Spleen (tissue), 11 donors: ENCODE data around the gene TMEM38B. TPM values are rescaled to one million over a fixed set of nuclear protein-coding genes. Genes with fewer than 3 reads are reported as not detected.
"Not testable (repeated sequence)": the region's sequence is repeated elsewhere in the genome, so short reads cannot be mapped to it uniquely, and the experiment has no call there.

Experiments used
- DNase-seq: peaks from one replicate; pipeline ENCODE4 v3.0.0-alpha.2; 2020
- H3K27ac ChIP-seq, 8 donors: fragments of 200-600 bp; sonication (generic) in 7 of 8; 1 replicate in 4 of 8; 2 replicates in 4 of 8; pipeline versions ENCODE4 v1.5.0 to v1.8.0; 2016 to 2021; ENCODE audit warnings: inconsistent platforms in 4 of 8, mild to moderate bottlenecking in 4 of 8, moderate library complexity in 1 of 8
- H3K27me3 ChIP-seq, 7 donors: fragments of 200-600 bp; sonication (generic) in 6 of 7; replicated peaks in 1 of 7; 1 replicate in 4 of 7; 2 replicates in 3 of 7; pipeline versions ENCODE4 v1.5.0 to v1.8.0; 2016 to 2021; ENCODE audit warnings: inconsistent platforms in 3 of 7, mild to moderate bottlenecking in 1 of 7
- H3K36me3 ChIP-seq, 6 donors: fragments of 200-600 bp; sonication (generic) in 5 of 6; 1 replicate in 4 of 6; 2 replicates in 2 of 6; pipeline versions ENCODE4 v1.5.0 to v1.8.0; 2016 to 2021; ENCODE audit warnings: inconsistent platforms in 2 of 6
- H3K4me1 ChIP-seq, 6 donors: fragments of 200-600 bp; sonication (generic) in 5 of 6; 1 replicate in 3 of 6; 2 replicates in 3 of 6; pipeline versions ENCODE4 v1.5.0 to v1.8.0; 2016 to 2021; ENCODE audit warnings: inconsistent platforms in 3 of 6
- H3K4me3 ChIP-seq, 8 donors: fragments of 200-600 bp; sonication (generic) in 7 of 8; 1 replicate in 4 of 8; 2 replicates in 4 of 8; pipeline versions ENCODE4 v1.5.0 to v1.8.0; 2016 to 2021; ENCODE audit warnings: inconsistent platforms in 4 of 8, mild to moderate bottlenecking in 4 of 8, moderate library complexity in 2 of 8
- H3K9me3 ChIP-seq, 8 donors: fragments of 200-600 bp; sonication (generic) in 7 of 8; 1 replicate in 4 of 8; 2 replicates in 4 of 8; pipeline versions ENCODE4 v1.5.0 to v1.8.0; 2016 to 2021; ENCODE audit warnings: inconsistent platforms in 4 of 8
- POLR2A ChIP-seq, 3 donors: fragments of 450-650 bp; IDR thresholded peaks; one replicate each; pipeline ENCODE4 v1.5.1; 2017; ENCODE audit warnings: antibody characterized with exemption in 3 of 3, mild to moderate bottlenecking in 1 of 3
- POLR2AphosphoS5 ChIP-seq, 3 donors: sonication (generic); formaldehyde crosslinking; IDR thresholded peaks; one replicate each; pipeline ENCODE4 v1.5.1; 2017; ENCODE audit warnings: antibody characterized with exemption in 3 of 3
- WGBS, 5 donors: extraction: QIAGEN DNeasy Blood & Tissue Kit in 3 of 5; methylation state at CpG; one replicate each; pipeline versions ENCODE4 v1.1.5 to v1.1.7; 2013 to 2018; 5-methylcytosine and 5-hydroxymethylcytosine counted together
- intact Hi-C: fragments of 100-400 bp; cut with DNase I; formaldehyde crosslinking; loops from one replicate; pipeline ENCODE4 v1.15.0; 2023; ENCODE audit warnings: low total_unique reads
- polyA plus RNA-seq, 3 donors: library from polyadenylated mRNA; stranded (reverse); fragments of 200-250 nt; gene quantifications; one replicate each; pipeline ENCODE4 v1.2.1, GENCODE V29; 2013
- total RNA-seq, 7 donors: library from RNA; depleted of rRNA in 3 of 7; stranded (reverse); fragments of >200 nt in 3 of 7; fragmentation: NEBNext Ultra II Directional in 4 of 7; extraction: Animal tissue kit (Norgen Biotek cat#: 25700) in 4 of 7; gene quantifications; one replicate each; pipeline versions ENCODE4 v1.1.0 to v1.2.1, GENCODE V29; 2016 to 2021
- TF ChIP-seq, protein P1 (sequence below), 11 experiments: fragments of 200-600 bp in 7 of 11; fragments of 450-650 bp in 4 of 11; sonication (generic) in 4 of 11; IDR thresholded peaks in 8 of 11; conservative IDR thresholded peaks in 3 of 11; 1 replicate in 7 of 11; 2 replicates in 4 of 11; pipeline versions ENCODE4 v1.4.0 to v1.8.0; 2016 to 2021; ENCODE audit warnings: antibody characterized with exemption in 11 of 11, inconsistent platforms in 4 of 11, mild to moderate bottlenecking in 1 of 11
- donor health status: healthy with polysubstance abuse.
- donor health status: DM: no; HTN: no; CAD: no; lungs with moderate emphysema.
- donor health status: DM: no; HTN: no; CAD: no.
- donor health status: Bipolar disorder and iron deficiency.
- donor health status: healthy.
- donor health status: DM: no; HTN: no; CAD: no.
- donor health status: DM: yes; HTN: yes; CAD: no.

The TMEM38B gene
- total and polyA plus RNA-seq, 10 donors: 3.1 to 12.1 (median 8.3) TPM

DNA sequence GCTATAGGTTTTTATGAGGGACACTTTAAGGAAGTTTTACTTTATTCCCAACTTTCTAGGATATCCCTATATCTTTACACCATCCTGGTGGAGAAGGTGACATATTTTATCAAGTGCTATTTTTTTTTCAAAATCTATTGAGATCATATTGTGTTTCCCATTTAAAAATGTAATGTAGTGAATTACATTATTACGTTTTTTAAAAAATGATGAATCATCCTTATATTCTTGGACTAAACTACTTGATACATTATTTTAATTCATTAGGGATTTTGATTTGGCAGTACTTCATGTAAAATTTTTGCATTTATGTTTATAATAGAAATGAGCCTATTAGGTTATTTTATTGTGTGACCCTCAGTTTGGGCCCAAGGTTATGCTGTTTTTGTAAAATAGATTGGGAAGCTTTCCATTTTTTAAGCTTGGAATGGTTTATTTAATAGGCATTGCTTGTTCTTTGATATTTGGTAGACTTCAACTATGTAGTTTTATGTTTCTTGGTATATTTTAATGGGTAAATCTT, 4.1 kb downstream of the TMEM38B start:
- H3K27me3 ChIP-seq: peaks cover 0 to 5% (median 3%) of the 10 kb centered on the region in 7 donors
- DNase-seq: no peak
- H3K9me3 ChIP-seq: peaks cover 0 to 4% (median 0%) of the 10 kb centered on the region in 8 donors
- peaks cover 0 to 22% (median 16%) of the 10 kb centered on the region in 6 donors for H3K4me1 ChIP-seq
- WGBS, 5 donors: 88 to 98% (median 91%) methylated on average over 1 of the region's 1 CpG
- no peak overlapping the region for H3K4me3 ChIP-seq
- no peak for TF ChIP-seq POLR2AphosphoS5 (IDR thresholded peaks at IDR 0.05)
- no peak for TF ChIP-seq POLR2A (IDR thresholded peaks at IDR 0.05)
- TF ChIP-seq, protein P1, sequence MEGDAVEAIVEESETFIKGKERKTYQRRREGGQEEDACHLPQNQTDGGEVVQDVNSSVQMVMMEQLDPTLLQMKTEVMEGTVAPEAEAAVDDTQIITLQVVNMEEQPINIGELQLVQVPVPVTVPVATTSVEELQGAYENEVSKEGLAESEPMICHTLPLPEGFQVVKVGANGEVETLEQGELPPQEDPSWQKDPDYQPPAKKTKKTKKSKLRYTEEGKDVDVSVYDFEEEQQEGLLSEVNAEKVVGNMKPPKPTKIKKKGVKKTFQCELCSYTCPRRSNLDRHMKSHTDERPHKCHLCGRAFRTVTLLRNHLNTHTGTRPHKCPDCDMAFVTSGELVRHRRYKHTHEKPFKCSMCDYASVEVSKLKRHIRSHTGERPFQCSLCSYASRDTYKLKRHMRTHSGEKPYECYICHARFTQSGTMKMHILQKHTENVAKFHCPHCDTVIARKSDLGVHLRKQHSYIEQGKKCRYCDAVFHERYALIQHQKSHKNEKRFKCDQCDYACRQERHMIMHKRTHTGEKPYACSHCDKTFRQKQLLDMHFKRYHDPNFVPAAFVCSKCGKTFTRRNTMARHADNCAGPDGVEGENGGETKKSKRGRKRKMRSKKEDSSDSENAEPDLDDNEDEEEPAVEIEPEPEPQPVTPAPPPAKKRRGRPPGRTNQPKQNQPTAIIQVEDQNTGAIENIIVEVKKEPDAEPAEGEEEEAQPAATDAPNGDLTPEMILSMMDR (IDR thresholded peaks at IDR 0.05 in 8 of 11, conservative IDR thresholded peaks at IDR 0.05 in 3 of 11): no peak
- no peaks in the 10 kb centered on the region for H3K36me3 ChIP-seq
- no peak overlapping the region for H3K27ac ChIP-seq
- intact Hi-C loops: no loop called here

DNA sequence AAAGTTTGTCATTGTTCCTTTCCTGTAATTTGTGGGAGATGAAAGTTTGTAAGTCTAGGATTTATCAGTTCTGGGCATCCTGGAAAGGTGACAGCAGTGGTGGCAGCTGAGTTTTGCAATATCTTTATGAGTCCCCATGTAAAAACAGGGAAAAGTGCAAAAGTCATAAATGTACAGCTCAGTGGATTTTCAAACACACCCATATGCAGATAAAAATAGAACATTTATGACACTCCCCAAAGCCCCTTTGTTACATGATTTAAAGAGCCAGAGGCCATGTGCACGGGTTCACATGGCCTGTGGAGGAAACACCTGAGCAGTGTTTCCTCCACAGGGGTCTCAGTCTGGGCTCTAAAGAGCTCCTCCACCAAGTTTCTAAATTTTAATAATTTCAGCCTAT, 6.3 kb downstream of the TMEM38B start:
- peaks cover 0 to under 1% (median 0%) of the 10 kb centered on the region in 6 donors for H3K36me3 ChIP-seq
- no peaks in the 10 kb centered on the region for H3K27me3 ChIP-seq
- H3K27ac ChIP-seq: no peak overlapping the region
- H3K4me3 ChIP-seq: no peak overlapping the region
- TF ChIP-seq, protein P1 (IDR thresholded peaks at IDR 0.05 in 8 of 11, conservative IDR thresholded peaks at IDR 0.05 in 3 of 11): no peak
- TF ChIP-seq POLR2A (IDR thresholded peaks at IDR 0.05) (no peak), POLR2AphosphoS5 (IDR thresholded peaks at IDR 0.05) (no peak)
- no peak for DNase-seq
- intact Hi-C loops: no loop called here
- H3K9me3 ChIP-seq: peaks cover 0 to 4% (median 0%) of the 10 kb centered on the region in 8 donors
- WGBS, 5 donors: 25 to 41% (median 38%) methylated on average over 1 of the region's 1 CpG
- peaks cover 0 to 8% (median 6%) of the 10 kb centered on the region in 6 donors for H3K4me1 ChIP-seq

DNA sequence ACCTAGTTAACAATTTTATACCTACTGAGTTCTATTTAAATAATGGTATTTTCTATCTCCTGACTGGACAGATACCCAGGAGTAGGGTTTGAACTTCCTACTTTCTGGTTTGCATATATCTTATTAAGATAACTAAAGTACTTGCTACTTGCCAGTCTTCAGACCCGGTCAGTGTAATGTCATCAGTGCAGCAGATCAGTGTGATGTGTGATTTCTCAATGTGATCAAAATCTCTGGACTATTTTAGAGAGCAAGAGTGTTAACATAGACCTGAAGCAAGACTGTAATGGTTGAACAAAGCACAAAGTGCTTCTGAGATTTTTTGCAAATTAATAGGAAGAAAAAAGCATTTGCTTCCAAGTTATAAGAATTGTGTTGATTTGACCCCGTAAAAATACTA, 6.8 kb downstream of the TMEM38B start:
- Histone ChIP-seq H3K36me3 (peaks cover 0 to 5% (median 0%) of the 10 kb centered on the region in 6 donors), H3K27ac (no peak overlapping the region), H3K27me3 (no peaks in the 10 kb centered on the region), H3K9me3 (peaks cover 0 to 4% (median 0%) of the 10 kb centered on the region in 8 donors), H3K4me3 (no peak overlapping the region), H3K4me1 (peaks cover 0 to 3% (median 1%) of the 10 kb centered on the region in 6 donors)
- TF ChIP-seq POLR2A (IDR thresholded peaks at IDR 0.05) (no peak), POLR2AphosphoS5 (IDR thresholded peaks at IDR 0.05) (no peak)
- TF ChIP-seq, protein P1 (IDR thresholded peaks at IDR 0.05 in 8 of 11, conservative IDR thresholded peaks at IDR 0.05 in 3 of 11): no peak
- no peak for DNase-seq
- WGBS, 5 donors: 63 to 77% (median 72%) methylated on average over 2 of the region's 2 CpGs
- intact Hi-C loops: no loop called here

DNA sequence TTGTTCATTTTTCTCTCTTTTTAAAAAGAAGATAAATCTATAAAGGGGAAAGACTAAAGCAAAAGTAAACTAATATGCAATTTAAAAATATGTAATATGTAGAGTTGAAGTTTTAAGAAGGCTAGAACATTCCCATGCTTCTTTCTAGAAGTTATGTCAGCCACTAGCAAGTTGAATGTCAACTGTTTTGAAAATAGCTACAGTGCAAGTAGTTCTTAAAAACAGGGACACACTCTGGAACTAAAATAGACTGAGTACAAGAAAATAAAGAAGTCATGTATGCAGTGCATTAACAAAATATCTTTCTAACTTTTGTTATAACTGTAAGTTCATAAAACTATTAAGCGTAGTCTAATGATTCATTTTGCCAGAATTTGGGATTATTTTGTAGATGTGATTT, 7.9 kb downstream of the TMEM38B start:
- no peaks in the 10 kb centered on the region for H3K4me1 ChIP-seq
- H3K36me3 ChIP-seq: peaks cover 0 to 13% (median 0%) of the 10 kb centered on the region in 6 donors
- intact Hi-C loops: no loop called here
- no peak overlapping the region for H3K27ac ChIP-seq
- WGBS, 5 donors: 0 to 100% (median 97%) methylated on average over 1 of the region's 1 CpG
- peaks cover 0 to 4% (median 0%) of the 10 kb centered on the region in 8 donors for H3K9me3 ChIP-seq
- DNase-seq: no peak
- H3K4me3 ChIP-seq: no peak overlapping the region
- no peaks in the 10 kb centered on the region for H3K27me3 ChIP-seq
- TF ChIP-seq POLR2AphosphoS5 (IDR thresholded peaks at IDR 0.05): no peak
- TF ChIP-seq, protein P1 (IDR thresholded peaks at IDR 0.05 in 8 of 11, conservative IDR thresholded peaks at IDR 0.05 in 3 of 11): no peak
- no peak for TF ChIP-seq POLR2A (IDR thresholded peaks at IDR 0.05)

DNA sequence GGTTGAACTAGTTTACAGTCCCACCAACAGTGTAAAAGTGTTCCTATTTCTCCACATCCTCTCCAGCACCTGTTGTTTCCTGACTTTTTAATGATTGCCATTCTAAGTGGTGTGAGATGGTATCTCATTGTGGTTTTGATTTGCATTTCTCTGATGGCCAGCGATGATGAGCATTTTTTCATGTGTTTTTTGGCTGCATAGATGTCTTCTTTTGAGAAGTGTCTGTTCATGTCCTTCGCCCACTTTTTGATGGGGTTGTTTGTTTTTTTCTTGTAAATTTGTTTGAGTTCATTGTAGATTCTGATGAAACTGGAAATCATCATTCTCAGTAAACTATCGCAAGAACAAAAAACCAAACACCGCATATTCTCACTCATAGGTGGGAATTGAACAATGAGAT, 9.3 kb downstream of the TMEM38B start:
- 88 to 100% (median 92%) methylated on average over 3 to 4 of the region's 4 CpGs for WGBS, 5 donors
- intact Hi-C loops, DNase-seq, H3K4me3 ChIP-seq, H3K27ac ChIP-seq, H3K27me3 ChIP-seq, H3K9me3 ChIP-seq: not testable (repeated sequence)
- Histone ChIP-seq H3K36me3 (peaks cover 0 to 13% (median 0%) of the 10 kb centered on the region in 6 donors), H3K4me1 (peaks cover 0 to 10% (median 0%) of the 10 kb centered on the region in 6 donors)
